ENCODE measurements around the gene ANO1. TPM values are rescaled to one million over a fixed set of nuclear protein-coding genes. Genes with fewer than 3 reads are reported as not detected.

The ANO1 gene
- total RNA-seq, 1 experiment from 2014 or later, result 184 TPM

- peaks cover 14% of the 10 kb centered on the region for H3F3A ChIP-seq (ENCODE audit: low read length, unreplicated experiment)
- H3K4me3 ChIP-seq (ENCODE audit: low read length), result no peak overlapping the region
- no peak overlapping the region for H3K4me2 ChIP-seq (ENCODE audit: low read length)
- no peak overlapping the region for H3K27ac ChIP-seq (ENCODE audit: low read length)
- H3K9me3 ChIP-seq (ENCODE audit: low read length), result no peaks in the 10 kb centered on the region
- no peaks in the 10 kb centered on the region for H3K79me2 ChIP-seq (ENCODE audit: low read length)
- H2AFZ ChIP-seq (ENCODE audit: low read length), result no peak overlapping the region
- H4K20me1 ChIP-seq (ENCODE audit: low read length), result no peaks in the 10 kb centered on the region
- intact Hi-C loops (cut with micrococcal nuclease), result no loop called here
- POLR2A ChIA-PET (ENCODE audit: unreplicated experiment), result no interaction called here
- H3K4me1 ChIP-seq (ENCODE audit: insufficient read depth, low read length), result no peaks in the 10 kb centered on the region
- H3K27me3 ChIP-seq (ENCODE audit: low read length), result no peaks in the 10 kb centered on the region
- BruUV-seq (replicated peaks), result no TSS peak
- ATAC-seq, result no peak
- H3K9me2 ChIP-seq (replicated peaks; ENCODE audit: low read length), result no peaks in the 10 kb centered on the region
- no peak for DNase-seq
- no peak for TF ChIP-seq EZH2phosphoT487 (IDR thresholded peaks at IDR 0.05; ENCODE audit: borderline replicate concordance, low read length)
- TF ChIP-seq, protein P1, sequence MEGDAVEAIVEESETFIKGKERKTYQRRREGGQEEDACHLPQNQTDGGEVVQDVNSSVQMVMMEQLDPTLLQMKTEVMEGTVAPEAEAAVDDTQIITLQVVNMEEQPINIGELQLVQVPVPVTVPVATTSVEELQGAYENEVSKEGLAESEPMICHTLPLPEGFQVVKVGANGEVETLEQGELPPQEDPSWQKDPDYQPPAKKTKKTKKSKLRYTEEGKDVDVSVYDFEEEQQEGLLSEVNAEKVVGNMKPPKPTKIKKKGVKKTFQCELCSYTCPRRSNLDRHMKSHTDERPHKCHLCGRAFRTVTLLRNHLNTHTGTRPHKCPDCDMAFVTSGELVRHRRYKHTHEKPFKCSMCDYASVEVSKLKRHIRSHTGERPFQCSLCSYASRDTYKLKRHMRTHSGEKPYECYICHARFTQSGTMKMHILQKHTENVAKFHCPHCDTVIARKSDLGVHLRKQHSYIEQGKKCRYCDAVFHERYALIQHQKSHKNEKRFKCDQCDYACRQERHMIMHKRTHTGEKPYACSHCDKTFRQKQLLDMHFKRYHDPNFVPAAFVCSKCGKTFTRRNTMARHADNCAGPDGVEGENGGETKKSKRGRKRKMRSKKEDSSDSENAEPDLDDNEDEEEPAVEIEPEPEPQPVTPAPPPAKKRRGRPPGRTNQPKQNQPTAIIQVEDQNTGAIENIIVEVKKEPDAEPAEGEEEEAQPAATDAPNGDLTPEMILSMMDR (conservative IDR thresholded peaks at IDR 0.05; ENCODE audit: low read depth, low read length), result no peak
- TF ChIP-seq EZH2 (IDR thresholded peaks at IDR 0.05; ENCODE audit: low read length, unreplicated experiment), result no peak
- no peak overlapping the region for H3K9ac ChIP-seq (ENCODE audit: low read length)
- CTCF ChIA-PET, result no interaction called here
- H3K36me3 ChIP-seq (ENCODE audit: low read depth, low read length), result peaks cover 49% of the 10 kb centered on the region
Observed at GRCh38 chr11:70186936-70187335, 108.8 kb downstream of the ANO1 start.

DNA sequence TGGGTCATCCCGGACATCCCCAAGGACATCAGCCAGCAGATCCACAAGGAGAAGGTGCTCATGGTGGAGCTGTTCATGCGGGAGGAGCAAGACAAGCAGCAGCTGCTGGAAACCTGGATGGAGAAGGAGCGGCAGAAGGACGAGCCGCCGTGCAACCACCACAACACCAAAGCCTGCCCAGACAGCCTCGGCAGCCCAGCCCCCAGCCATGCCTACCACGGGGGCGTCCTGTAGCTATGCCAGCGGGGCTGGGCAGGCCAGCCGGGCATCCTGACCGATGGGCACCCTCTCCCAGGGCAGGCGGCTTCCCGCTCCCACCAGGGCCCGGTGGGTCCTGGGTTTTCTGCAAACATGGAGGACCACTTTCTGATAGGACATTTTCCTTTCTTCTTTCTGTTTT lies 109.7 kb downstream of the ANO1 start:
- POLR2A ChIA-PET (ENCODE audit: unreplicated experiment), result no interaction called here
- TF ChIP-seq EZH2 (IDR thresholded peaks at IDR 0.05; ENCODE audit: low read length, unreplicated experiment) (no peak), EZH2phosphoT487 (IDR thresholded peaks at IDR 0.05; ENCODE audit: borderline replicate concordance, low read length) (no peak)
- TF ChIP-seq, protein P1 (conservative IDR thresholded peaks at IDR 0.05; ENCODE audit: low read depth, low read length), result no peak
- BruUV-seq (replicated peaks), result no TSS peak

GRCh38 chr11:70189622-70190021 lies 111.5 kb downstream of the ANO1 start:
- no peak for DNase-seq
- H3K27ac ChIP-seq (ENCODE audit: low read length), result no peak overlapping the region
- ATAC-seq, result no peak
- H3K27me3 ChIP-seq (ENCODE audit: low read length), result no peaks in the 10 kb centered on the region
- H3K4me3 ChIP-seq (ENCODE audit: low read length), result no peak overlapping the region
- H3F3A ChIP-seq (ENCODE audit: low read length, unreplicated experiment), result peaks cover 14% of the 10 kb centered on the region
- H3K36me3 ChIP-seq (ENCODE audit: low read depth, low read length), result peaks cover 26% of the 10 kb centered on the region; the same call in 1 of the 2 replicates
- no peaks in the 10 kb centered on the region for H4K20me1 ChIP-seq (ENCODE audit: low read length)
- no peak overlapping the region for H2AFZ ChIP-seq (ENCODE audit: low read length)
- no TSS peak for BruUV-seq (replicated peaks)
- no peaks in the 10 kb centered on the region for H3K9me3 ChIP-seq (ENCODE audit: low read length)
- ChIA-PET POLR2A (ENCODE audit: unreplicated experiment) (no interaction called here), CTCF (no interaction called here)
- H3K4me2 ChIP-seq (ENCODE audit: low read length), result no peak overlapping the region
- H3K79me2 ChIP-seq (ENCODE audit: low read length), result no peaks in the 10 kb centered on the region
- no peaks in the 10 kb centered on the region; the same call in 1 of the 2 replicates for H3K4me1 ChIP-seq (ENCODE audit: insufficient read depth, low read length)
- intact Hi-C loops (cut with micrococcal nuclease), result loop anchor here (10.0 kb wide), 2 partner anchors 105 to 245 kb away; no protein-coding TSS in a partner anchor
- H3K9me2 ChIP-seq (replicated peaks; ENCODE audit: low read length), result no peaks in the 10 kb centered on the region
- H3K9ac ChIP-seq (ENCODE audit: low read length), result no peak overlapping the region
- TF ChIP-seq EZH2phosphoT487 (IDR thresholded peaks at IDR 0.05; ENCODE audit: borderline replicate concordance, low read length) (no peak), EZH2 (IDR thresholded peaks at IDR 0.05; ENCODE audit: low read length, unreplicated experiment) (no peak)
- TF ChIP-seq, protein P1 (conservative IDR thresholded peaks at IDR 0.05; ENCODE audit: low read depth, low read length), result no peak

More for the DNA sequence above, 109.7 kb downstream of the ANO1 start:
- Histone ChIP-seq H3K4me1 (ENCODE audit: insufficient read depth, low read length) (no peaks in the 10 kb centered on the region; the same call in 1 of the 2 replicates), H3K9me2 (replicated peaks; ENCODE audit: low read length) (no peaks in the 10 kb centered on the region), H3K9me3 (ENCODE audit: low read length) (no peaks in the 10 kb centered on the region), H3K4me3 (ENCODE audit: low read length) (no peak overlapping the region), H3K4me2 (ENCODE audit: low read length) (no peak overlapping the region), H3K79me2 (ENCODE audit: low read length) (no peaks in the 10 kb centered on the region), H3K9ac (ENCODE audit: low read length) (no peak overlapping the region), H3K27ac (ENCODE audit: low read length) (no peak overlapping the region), H4K20me1 (ENCODE audit: low read length) (no peaks in the 10 kb centered on the region), H3K36me3 (ENCODE audit: low read depth, low read length) (peaks cover 40% of the 10 kb centered on the region), H3F3A (ENCODE audit: low read length, unreplicated experiment) (peaks cover 14% of the 10 kb centered on the region), H2AFZ (ENCODE audit: low read length) (no peak overlapping the region), H3K27me3 (ENCODE audit: low read length) (no peaks in the 10 kb centered on the region)
- CTCF ChIA-PET, result no interaction called here
- intact Hi-C loops (cut with micrococcal nuclease), result no loop called here
- no peak for DNase-seq
- no peak for ATAC-seq

Measured in PC-3 (cell line).